GM12891 (cell line): Measurements from ENCODE around the gene SENP3.
A peak's percentile ranks its signal among the peaks of the same experiment; 100 is the strongest.

ENCODE experiments used
- POLR2A ChIP-seq: IDR thresholded peaks from 2 replicates; pipeline ENCODE4 v1.6.1; 2011; ENCODE audit warnings: low read depth, low read length, control low read depth
- TAF1 ChIP-seq: IDR thresholded peaks from 2 replicates; pipeline ENCODE4 v1.6.1; 2011; ENCODE audit warnings: low read depth, low read length, control low read depth

GRCh38 chr17:7614425-7615264, 52.9 kb downstream of the SENP3 start, which contains the start of gene FXR2:
- TF ChIP-seq POLR2A (no peak), TAF1 (peak; percentile 47; the same call in 1 of the 2 replicates)
